ENCODE data around the gene MRGPRD. TPM values are rescaled to one million over a fixed set of nuclear protein-coding genes. Genes with fewer than 3 reads are reported as not detected.

Gene MRGPRD
- total and polyA plus RNA-seq, 10 of the 15 experiments (the other 5 are each of a cell fraction or from before 2014, with no cell fraction given) = not detected

Other genes with a start within 250 kb of the MRGPRD start
- gene TESMIN, start 229.5 kb downstream of the MRGPRD start, total RNA-seq (2014; rRNA removed) = 0.76 and 1.4 TPM in 2 replicates
- 0.60 TPM in 1 of 2 replicates, not detected in the other for gene TESMIN, start 229.5 kb downstream of the MRGPRD start, total RNA-seq (2014; rRNA removed; fragmentation: Illumina TruSeq; extraction: Trizol)
- gene TESMIN, start 229.5 kb downstream of the MRGPRD start, total RNA-seq (2021) = 2.4 TPM in 2 replicates
- 0.16 and 0.31 TPM in 2 replicates for gene TESMIN, start 229.5 kb downstream of the MRGPRD start, polyA plus RNA-seq (2011; rRNA removed)
- gene TESMIN, start 229.5 kb downstream of the MRGPRD start, polyA plus RNA-seq (2014; fragmentation: Illumina TruSeq; extraction: Trizol) = 0.50 and 0.98 TPM in 2 replicates
- gene TESMIN, start 229.5 kb downstream of the MRGPRD start, polyA plus RNA-seq (2014; fragmentation: Nextera tagmentation; extraction: Ambion mirVana) = 1 to 10 TPM in 1 of 2 experiments, under 1 TPM in 1; 0.91 to 1.2 TPM
- 0.46 and 1.7 TPM in 2 replicates for gene TESMIN, start 229.5 kb downstream of the MRGPRD start, polyA plus RNA-seq (2014; rRNA removed)
- 1 to 10 TPM; 1.9 to 3.4 TPM for gene TESMIN, start 229.5 kb downstream of the MRGPRD start, polyA plus RNA-seq (2016; fragmentation: Nextera tagmentation; extraction: Ambion mirVana)
- 6.6 and 7.6 TPM in 2 replicates for gene CPT1A, start 139.1 kb downstream of the MRGPRD start, total RNA-seq (2014; rRNA removed)
- gene CPT1A, start 139.1 kb downstream of the MRGPRD start, total RNA-seq (2014; rRNA removed; fragmentation: Illumina TruSeq; extraction: Trizol) = 7.0 and 7.5 TPM in 2 replicates
- gene CPT1A, start 139.1 kb downstream of the MRGPRD start, total RNA-seq (2021) = 17.5 and 17.8 TPM in 2 replicates
- 2.5 and 4.5 TPM in 2 replicates for gene CPT1A, start 139.1 kb downstream of the MRGPRD start, polyA plus RNA-seq (2011; rRNA removed)
- gene CPT1A, start 139.1 kb downstream of the MRGPRD start, polyA plus RNA-seq (2014; fragmentation: Illumina TruSeq; extraction: Trizol) = 7.4 and 10.9 TPM in 2 replicates
- 1 to 10 TPM; 1.1 to 2.1 TPM for gene CPT1A, start 139.1 kb downstream of the MRGPRD start, polyA plus RNA-seq (2014; fragmentation: Nextera tagmentation; extraction: Ambion mirVana)
- 7.9 and 9.6 TPM in 2 replicates for gene CPT1A, start 139.1 kb downstream of the MRGPRD start, polyA plus RNA-seq (2014; rRNA removed)
- gene CPT1A, start 139.1 kb downstream of the MRGPRD start, polyA plus RNA-seq (2016; fragmentation: Nextera tagmentation; extraction: Ambion mirVana) = 1 to 10 TPM; 4.9 to 5.4 TPM
- gene MRPL21, start 77.2 kb downstream of the MRGPRD start, total RNA-seq (2014; rRNA removed) = 113 and 127 TPM in 2 replicates
- 92.1 and 102 TPM in 2 replicates for gene MRPL21, start 77.2 kb downstream of the MRGPRD start, total RNA-seq (2014; rRNA removed; fragmentation: Illumina TruSeq; extraction: Trizol)
- gene MRPL21, start 77.2 kb downstream of the MRGPRD start, total RNA-seq (2021) = 96.5 and 102 TPM in 2 replicates
- gene MRPL21, start 77.2 kb downstream of the MRGPRD start, polyA plus RNA-seq (2011; rRNA removed) = 85.8 and 131 TPM in 2 replicates
- 69.3 and 86.6 TPM in 2 replicates for gene MRPL21, start 77.2 kb downstream of the MRGPRD start, polyA plus RNA-seq (2014; fragmentation: Illumina TruSeq; extraction: Trizol)
- 100 to 1,000 TPM; 194 to 283 TPM for gene MRPL21, start 77.2 kb downstream of the MRGPRD start, polyA plus RNA-seq (2014; fragmentation: Nextera tagmentation; extraction: Ambion mirVana)
- gene MRPL21, start 77.2 kb downstream of the MRGPRD start, polyA plus RNA-seq (2014; rRNA removed) = 129 and 140 TPM in 2 replicates
- 100 to 1,000 TPM; 247 to 256 TPM for gene MRPL21, start 77.2 kb downstream of the MRGPRD start, polyA plus RNA-seq (2016; fragmentation: Nextera tagmentation; extraction: Ambion mirVana)
- 7.5 and 7.8 TPM in 2 replicates for gene IGHMBP2, start 77.1 kb downstream of the MRGPRD start, total RNA-seq (2014; rRNA removed)
- gene IGHMBP2, start 77.1 kb downstream of the MRGPRD start, total RNA-seq (2014; rRNA removed; fragmentation: Illumina TruSeq; extraction: Trizol) = 6.3 and 7.4 TPM in 2 replicates
- 17.1 and 20.1 TPM in 2 replicates for gene IGHMBP2, start 77.1 kb downstream of the MRGPRD start, total RNA-seq (2021)
- 7.6 and 12.8 TPM in 2 replicates for gene IGHMBP2, start 77.1 kb downstream of the MRGPRD start, polyA plus RNA-seq (2011; rRNA removed)
- 5.7 and 9.8 TPM in 2 replicates for gene IGHMBP2, start 77.1 kb downstream of the MRGPRD start, polyA plus RNA-seq (2014; fragmentation: Illumina TruSeq; extraction: Trizol)
- gene IGHMBP2, start 77.1 kb downstream of the MRGPRD start, polyA plus RNA-seq (2014; fragmentation: Nextera tagmentation; extraction: Ambion mirVana) = 1 to 10 TPM; 1.4 to 1.6 TPM
- 13.4 and 13.9 TPM in 2 replicates for gene IGHMBP2, start 77.1 kb downstream of the MRGPRD start, polyA plus RNA-seq (2014; rRNA removed)
- 10 to 100 TPM; 12.6 to 13.2 TPM for gene IGHMBP2, start 77.1 kb downstream of the MRGPRD start, polyA plus RNA-seq (2016; fragmentation: Nextera tagmentation; extraction: Ambion mirVana)
- not detected in 2 replicates for gene MRGPRF, start 32.3 kb upstream of the MRGPRD start, total RNA-seq (2014; rRNA removed)
- gene MRGPRF, start 32.3 kb upstream of the MRGPRD start, total RNA-seq (2014; rRNA removed; fragmentation: Illumina TruSeq; extraction: Trizol) = not detected in 2 replicates
- gene MRGPRF, start 32.3 kb upstream of the MRGPRD start, total RNA-seq (2021) = not detected in 2 replicates
- gene MRGPRF, start 32.3 kb upstream of the MRGPRD start, polyA plus RNA-seq (2011; rRNA removed) = not detected in 2 replicates
- not detected in 2 replicates for gene MRGPRF, start 32.3 kb upstream of the MRGPRD start, polyA plus RNA-seq (2014; fragmentation: Illumina TruSeq; extraction: Trizol)
- gene MRGPRF, start 32.3 kb upstream of the MRGPRD start, polyA plus RNA-seq (2014; fragmentation: Nextera tagmentation; extraction: Ambion mirVana) = not detected
- gene MRGPRF, start 32.3 kb upstream of the MRGPRD start, polyA plus RNA-seq (2014; rRNA removed) = not detected in 2 replicates
- not detected for gene MRGPRF, start 32.3 kb upstream of the MRGPRD start, polyA plus RNA-seq (2016; fragmentation: Nextera tagmentation; extraction: Ambion mirVana)
- gene TPCN2, start 67.9 kb upstream of the MRGPRD start, total RNA-seq (2014; rRNA removed) = 8.2 and 10.4 TPM in 2 replicates
- 5.7 and 6.5 TPM in 2 replicates for gene TPCN2, start 67.9 kb upstream of the MRGPRD start, total RNA-seq (2014; rRNA removed; fragmentation: Illumina TruSeq; extraction: Trizol)
- gene TPCN2, start 67.9 kb upstream of the MRGPRD start, total RNA-seq (2021) = 16.3 and 18.4 TPM in 2 replicates
- 11.9 and 18.3 TPM in 2 replicates for gene TPCN2, start 67.9 kb upstream of the MRGPRD start, polyA plus RNA-seq (2011; rRNA removed)
- 6.2 and 8.3 TPM in 2 replicates for gene TPCN2, start 67.9 kb upstream of the MRGPRD start, polyA plus RNA-seq (2014; fragmentation: Illumina TruSeq; extraction: Trizol)
- gene TPCN2, start 67.9 kb upstream of the MRGPRD start, polyA plus RNA-seq (2014; fragmentation: Nextera tagmentation; extraction: Ambion mirVana) = 1 to 10 TPM; 1.7 to 2.4 TPM
- gene TPCN2, start 67.9 kb upstream of the MRGPRD start, polyA plus RNA-seq (2014; rRNA removed) = 13.5 and 16.2 TPM in 2 replicates
- 1 to 10 TPM; 7.9 to 8.5 TPM for gene TPCN2, start 67.9 kb upstream of the MRGPRD start, polyA plus RNA-seq (2016; fragmentation: Nextera tagmentation; extraction: Ambion mirVana)
- 3.8 and 5.3 TPM in 2 replicates for gene SMIM38, start 174.9 kb upstream of the MRGPRD start, total RNA-seq (2014; rRNA removed)
- 1.8 and 2.1 TPM in 2 replicates for gene SMIM38, start 174.9 kb upstream of the MRGPRD start, total RNA-seq (2014; rRNA removed; fragmentation: Illumina TruSeq; extraction: Trizol)
- gene SMIM38, start 174.9 kb upstream of the MRGPRD start, total RNA-seq (2021) = 2.8 and 3.5 TPM in 2 replicates
- 3.1 and 5.0 TPM in 2 replicates for gene SMIM38, start 174.9 kb upstream of the MRGPRD start, polyA plus RNA-seq (2011; rRNA removed)
- 0.95 and 1.4 TPM in 2 replicates for gene SMIM38, start 174.9 kb upstream of the MRGPRD start, polyA plus RNA-seq (2014; fragmentation: Illumina TruSeq; extraction: Trizol)
- under 1 TPM in 1 of 2 experiments, not detected in 1; 0.15 TPM for gene SMIM38, start 174.9 kb upstream of the MRGPRD start, polyA plus RNA-seq (2014; fragmentation: Nextera tagmentation; extraction: Ambion mirVana)
- 4.0 and 4.3 TPM in 2 replicates for gene SMIM38, start 174.9 kb upstream of the MRGPRD start, polyA plus RNA-seq (2014; rRNA removed)
- gene SMIM38, start 174.9 kb upstream of the MRGPRD start, polyA plus RNA-seq (2016; fragmentation: Nextera tagmentation; extraction: Ambion mirVana) = under 1 TPM; 0.21 to 0.63 TPM

Measured in GM12878 (cell line).